Lower lobe of right lung (tissue), 2 donors: Measurements from ENCODE around the gene TNFSF10. TPM values are rescaled to one million over a fixed set of nuclear protein-coding genes. Genes with fewer than 3 reads are reported as not detected.

ENCODE experiments used
- ATAC-seq, 2 donors: fragments of 200-7000 bp; cut with Tn5 transposase; one replicate each; pipeline ENCODE4 v1.9.1; 2020 to 2022; ENCODE audit warnings: mild to moderate bottlenecking in 2 of 2, moderate library complexity in 2 of 2
- DNase-seq: peaks from one replicate; pipeline ENCODE4 v3.0.0-alpha.2; 2020
- H3K27ac ChIP-seq: fragments of 200-600 bp; one replicate; pipeline ENCODE4 v1.8.0; 2022
- H3K27me3 ChIP-seq: fragments of 200-600 bp; one replicate; pipeline ENCODE4 v1.8.0; 2022; ENCODE audit warnings: low read depth
- H3K36me3 ChIP-seq: fragments of 200-600 bp; one replicate; pipeline ENCODE4 v1.8.0; 2022; ENCODE audit warnings: mild to moderate bottlenecking
- H3K4me1 ChIP-seq: fragments of 200-600 bp; one replicate; pipeline ENCODE4 v1.8.0; 2022
- H3K4me3 ChIP-seq: fragments of 200-600 bp; one replicate; pipeline ENCODE4 v1.8.0; 2022; ENCODE audit warnings: mild to moderate bottlenecking
- H3K9me3 ChIP-seq: fragments of 200-600 bp; one replicate; pipeline ENCODE4 v1.8.0; 2022
- intact Hi-C: fragments of 100-400 bp; cut with DNase I; formaldehyde crosslinking; loops from one replicate; pipeline ENCODE4 v1.11.0; 2022
- total RNA-seq: library from RNA; stranded (reverse); fragmentation: NEBNext Ultra II Directional; extraction: Animal tissue kit (Norgen Biotek cat#: 25700); gene quantifications from one replicate; pipeline ENCODE4 v1.2.1, GENCODE V29; 2021
- TF ChIP-seq, protein P1 (sequence below): fragments of 200-600 bp; IDR thresholded peaks from one replicate; pipeline ENCODE4 v1.8.0; 2022; ENCODE audit warnings: antibody characterized with exemption, mild to moderate bottlenecking
- donor health status: DM: no; HTN: yes; CAD: no; lungs with severe emphysema.

The TNFSF10 gene
- total RNA-seq, 1 donor from 2014 or later, result 168 TPM

DNA sequence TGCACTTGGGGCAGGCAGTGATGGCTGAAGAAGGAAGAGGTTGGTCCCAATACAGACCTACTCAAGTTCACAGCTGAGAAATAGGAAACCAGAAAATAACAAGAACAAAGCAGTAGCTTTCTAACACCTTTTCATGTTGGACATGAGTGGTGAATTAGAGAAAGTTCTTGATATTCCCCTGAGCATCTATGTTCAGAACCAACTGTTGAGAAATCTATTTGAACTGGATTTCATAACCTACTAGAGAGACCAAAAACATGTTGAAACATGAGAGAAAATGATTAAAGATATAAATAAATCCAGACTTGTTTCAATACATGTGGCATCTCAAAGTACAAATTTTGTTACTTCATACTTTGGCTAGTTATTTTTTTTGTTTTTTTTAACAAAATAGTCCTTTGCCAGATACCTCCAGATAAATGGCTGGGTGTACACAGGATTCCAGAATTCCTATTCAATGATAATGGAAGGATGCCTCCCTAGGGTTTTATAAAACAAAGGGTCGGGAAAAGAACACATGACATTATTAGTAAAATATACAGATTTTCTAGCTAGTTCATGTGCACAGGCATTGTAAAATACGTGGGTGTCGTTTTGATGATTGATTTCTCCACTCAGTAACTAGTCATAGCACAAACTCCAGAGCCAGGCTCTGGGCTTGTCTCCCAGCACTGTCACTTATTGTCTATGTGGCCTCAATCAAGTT is 34.4 kb upstream of the TNFSF10 start:
- TF ChIP-seq, protein P1, sequence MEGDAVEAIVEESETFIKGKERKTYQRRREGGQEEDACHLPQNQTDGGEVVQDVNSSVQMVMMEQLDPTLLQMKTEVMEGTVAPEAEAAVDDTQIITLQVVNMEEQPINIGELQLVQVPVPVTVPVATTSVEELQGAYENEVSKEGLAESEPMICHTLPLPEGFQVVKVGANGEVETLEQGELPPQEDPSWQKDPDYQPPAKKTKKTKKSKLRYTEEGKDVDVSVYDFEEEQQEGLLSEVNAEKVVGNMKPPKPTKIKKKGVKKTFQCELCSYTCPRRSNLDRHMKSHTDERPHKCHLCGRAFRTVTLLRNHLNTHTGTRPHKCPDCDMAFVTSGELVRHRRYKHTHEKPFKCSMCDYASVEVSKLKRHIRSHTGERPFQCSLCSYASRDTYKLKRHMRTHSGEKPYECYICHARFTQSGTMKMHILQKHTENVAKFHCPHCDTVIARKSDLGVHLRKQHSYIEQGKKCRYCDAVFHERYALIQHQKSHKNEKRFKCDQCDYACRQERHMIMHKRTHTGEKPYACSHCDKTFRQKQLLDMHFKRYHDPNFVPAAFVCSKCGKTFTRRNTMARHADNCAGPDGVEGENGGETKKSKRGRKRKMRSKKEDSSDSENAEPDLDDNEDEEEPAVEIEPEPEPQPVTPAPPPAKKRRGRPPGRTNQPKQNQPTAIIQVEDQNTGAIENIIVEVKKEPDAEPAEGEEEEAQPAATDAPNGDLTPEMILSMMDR, result no peak
- peak; percentile 63 to 72 for ATAC-seq
- no peaks in the 10 kb centered on the region for H3K27me3 ChIP-seq
- H3K27ac ChIP-seq, result peak overlapping the region; percentile 57
- no peaks in the 10 kb centered on the region for H3K36me3 ChIP-seq
- H3K4me1 ChIP-seq, result peaks cover 46% of the 10 kb centered on the region
- no peaks in the 10 kb centered on the region for H3K9me3 ChIP-seq
- intact Hi-C loops, result no loop called here
- DNase-seq, result no peak
- H3K4me3 ChIP-seq, result no peak overlapping the region

DNA sequence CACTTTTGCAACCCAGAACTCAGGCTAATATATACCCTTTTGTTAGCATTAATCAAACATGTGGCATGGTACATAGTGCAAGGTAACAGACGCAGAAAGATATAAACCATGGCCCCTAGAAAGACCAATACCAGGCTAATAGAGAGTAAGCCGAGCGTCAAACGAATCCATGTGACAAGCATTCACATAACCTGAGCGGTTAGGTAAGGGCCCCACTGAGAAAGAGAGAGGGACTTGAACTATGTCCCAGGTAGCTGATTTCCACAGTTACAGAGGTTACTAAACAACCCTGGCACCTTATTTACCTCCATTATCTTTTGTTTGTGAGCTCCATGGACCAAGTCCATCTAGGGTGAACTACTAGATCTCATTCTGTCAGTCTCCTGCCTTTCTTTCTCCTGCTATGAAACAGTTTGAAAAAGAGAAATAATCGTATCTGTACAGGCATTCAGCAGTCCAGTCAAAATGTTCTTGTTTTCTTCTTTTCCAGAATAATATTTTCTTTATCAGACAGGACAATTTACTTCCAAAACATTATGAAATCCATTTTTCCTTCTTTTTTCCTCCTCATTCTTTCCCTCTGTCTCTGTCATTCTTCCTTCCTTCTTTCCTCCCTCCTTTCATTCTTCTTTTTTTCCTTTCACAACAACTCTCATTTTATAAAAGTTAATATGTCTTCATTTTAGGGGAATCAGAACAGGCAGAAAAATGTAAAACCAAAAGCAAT is 30.5 kb upstream of the TNFSF10 start:
- H3K27ac ChIP-seq, result no peak overlapping the region
- H3K36me3 ChIP-seq, result no peaks in the 10 kb centered on the region
- ATAC-seq, result no peak
- TF ChIP-seq, protein P1, result no peak
- no peaks in the 10 kb centered on the region for H3K27me3 ChIP-seq
- no peak for DNase-seq
- intact Hi-C loops, result no loop called here
- H3K4me1 ChIP-seq, result peaks cover 19% of the 10 kb centered on the region
- no peak overlapping the region for H3K4me3 ChIP-seq
- no peaks in the 10 kb centered on the region for H3K9me3 ChIP-seq

DNA sequence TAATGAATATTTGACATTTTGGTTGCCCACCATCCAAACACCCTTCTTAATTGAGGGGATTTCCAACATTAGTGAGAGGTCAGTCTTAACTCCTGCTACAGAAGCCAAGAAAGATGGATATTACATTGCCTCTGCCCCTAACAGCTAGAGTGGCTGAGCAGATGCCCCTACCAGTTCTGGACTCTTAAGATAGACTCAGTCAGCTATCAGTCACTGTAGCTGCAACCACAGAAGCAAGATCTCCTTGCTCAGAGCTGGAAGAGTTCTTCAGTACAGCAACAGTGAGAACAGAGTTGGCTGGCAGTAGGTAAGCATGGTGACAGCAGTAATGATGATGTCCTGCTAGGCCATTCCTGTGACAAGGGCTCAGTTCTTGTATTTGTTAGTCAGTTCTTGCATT is 29.4 kb upstream of the TNFSF10 start:
- Histone ChIP-seq H3K27me3 (no peaks in the 10 kb centered on the region), H3K27ac (no peak overlapping the region), H3K36me3 (no peaks in the 10 kb centered on the region), H3K4me3 (no peak overlapping the region), H3K4me1 (peaks cover 23% of the 10 kb centered on the region), H3K9me3 (no peaks in the 10 kb centered on the region)
- DNase-seq (no peak), ATAC-seq (no peak)
- intact Hi-C loops, result no loop called here
- TF ChIP-seq, protein P1, result no peak

DNA sequence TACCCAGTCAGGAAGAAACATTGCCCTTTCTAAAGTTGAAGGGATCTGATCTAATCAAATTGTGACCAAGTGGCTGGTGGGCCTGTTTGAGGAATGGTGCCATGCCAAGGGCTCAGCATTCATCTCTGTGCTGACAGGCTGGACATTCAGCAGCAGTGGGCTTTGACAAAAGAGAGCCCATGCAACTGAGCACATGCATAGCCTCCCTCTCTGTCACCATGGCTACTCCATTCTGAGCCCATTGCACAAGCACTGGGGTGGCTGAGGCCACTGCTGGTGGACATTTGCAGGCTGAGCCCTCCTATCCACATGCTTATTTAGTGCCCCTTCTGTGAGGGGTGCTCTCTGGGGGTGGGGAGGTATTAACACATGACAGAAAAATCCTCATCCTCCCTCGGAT is 28.6 kb upstream of the TNFSF10 start:
- DNase-seq (no peak), ATAC-seq (no peak)
- H3K27me3 ChIP-seq, result no peaks in the 10 kb centered on the region
- intact Hi-C loops, result no loop called here
- H3K27ac ChIP-seq, result no peak overlapping the region
- H3K4me3 ChIP-seq, result no peak overlapping the region
- H3K4me1 ChIP-seq, result peaks cover 23% of the 10 kb centered on the region
- TF ChIP-seq, protein P1, result no peak
- no peaks in the 10 kb centered on the region for H3K36me3 ChIP-seq
- H3K9me3 ChIP-seq, result no peaks in the 10 kb centered on the region

DNA sequence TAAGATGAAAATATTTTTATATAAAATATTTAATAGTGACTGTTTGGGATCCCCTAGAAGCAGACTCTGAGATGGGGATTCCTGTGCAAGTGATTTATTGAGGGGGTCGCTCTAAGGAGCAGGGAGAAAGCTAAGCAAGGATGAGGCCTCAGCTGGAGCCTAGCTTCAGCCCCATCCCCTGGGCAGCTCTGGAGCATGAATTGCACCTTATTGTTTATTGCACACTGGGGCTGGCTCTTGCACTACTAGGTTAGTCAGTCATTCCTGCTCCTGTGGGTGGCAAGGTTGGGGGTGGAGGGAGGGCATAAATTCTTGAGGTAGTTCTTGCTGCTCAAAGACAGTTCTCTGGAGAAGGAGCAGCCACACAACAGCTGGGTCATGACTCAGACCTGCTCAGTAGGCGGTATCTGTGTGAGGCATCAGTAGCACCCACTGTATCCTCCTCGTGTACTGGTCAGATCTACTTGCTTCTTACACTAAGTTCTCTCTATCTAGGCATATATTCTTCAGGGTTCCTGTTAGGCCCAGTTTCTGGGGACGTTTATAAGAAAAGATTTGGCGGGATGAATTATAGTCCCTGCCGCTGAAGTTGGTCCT is 27.2 kb upstream of the TNFSF10 start:
- Histone ChIP-seq H3K9me3 (no peaks in the 10 kb centered on the region), H3K27ac (no peak overlapping the region), H3K4me3 (no peak overlapping the region), H3K4me1 (peaks cover 30% of the 10 kb centered on the region), H3K36me3 (no peaks in the 10 kb centered on the region), H3K27me3 (no peaks in the 10 kb centered on the region)
- peak; percentile 35 to 69 for ATAC-seq
- intact Hi-C loops, result no loop called here
- TF ChIP-seq, protein P1, result no peak
- no peak for DNase-seq
